OCI-LY7 (cell line): ENCODE results near the gene MRPS6. TPM values are rescaled to one million over a fixed set of nuclear protein-coding genes. Genes with fewer than 3 reads are reported as not detected.

Source experiments
- BruUV-seq: library from RNA; stranded (reverse); fragments of 400-500 nt; replicated peaks from 2 replicates; lab custom pipeline; 2021; lab: Mats Ljungman, UMichigan
- CTCF ChIA-PET: fragments of 300-600 bp; sonication (Branson Sonifier 250); formaldehyde crosslinking; loops from one replicate; lab custom pipeline; 2022; ENCODE audit warnings: antibody characterized with exemption; ENCODE audit not compliant: unreplicated experiment; lab: Charles Lee
- POLR2A ChIA-PET: fragments of 300-600 bp; sonication (Branson Sonifier 250); formaldehyde crosslinking; loops from one replicate; lab custom pipeline; 2022; ENCODE audit warnings: antibody characterized with exemption; lab: Charles Lee
- DNase-seq: peaks from one replicate; pipeline ENCODE4 v3.0.0-alpha.2; 2015; ENCODE audit warnings: low spot score
- H2AFZ ChIP-seq: fragments of 200-600 bp; sonication (generic), shearing (Covaris generic); 2 replicates; pipeline ENCODE4 v1.6.1; 2014; ENCODE audit warnings: mild to moderate bottlenecking, antibody characterized with exemption, low read length, moderate library complexity
- H3K27ac ChIP-seq: fragments of 200-600 bp; sonication (generic); 2 replicates; pipeline ENCODE4 v1.5.1; 2014; ENCODE audit warnings: mixed run types, low read depth, mild to moderate bottlenecking, moderate library complexity, low read length, inconsistent platforms; ENCODE audit not compliant: poor library complexity, severe bottlenecking
- H3K36me3 ChIP-seq: fragments of 200-600 bp; sonication (generic); 2 replicates; pipeline ENCODE4 v1.6.1; 2014; ENCODE audit warnings: mild to moderate bottlenecking, antibody characterized with exemption, low read length, moderate library complexity, mixed read lengths; ENCODE audit not compliant: insufficient read depth
- H3K4me1 ChIP-seq: fragments of 200-600 bp; sonication (generic); 2 replicates; pipeline ENCODE4 v1.5.1; 2014; ENCODE audit warnings: mild to moderate bottlenecking, low read length; ENCODE audit not compliant: insufficient read depth, poor library complexity, severe bottlenecking
- H3K4me2 ChIP-seq: fragments of 200-600 bp; sonication (generic); 2 replicates; pipeline ENCODE4 v1.6.1; 2014; ENCODE audit warnings: mild to moderate bottlenecking, low read length
- H3K4me3 ChIP-seq: fragments of 200-600 bp; sonication (generic); 2 replicates; pipeline ENCODE4 v1.5.1; 2014; ENCODE audit warnings: mild to moderate bottlenecking, low read depth, low read length; ENCODE audit not compliant: poor library complexity, severe bottlenecking
- H3K79me2 ChIP-seq: fragments of 200-600 bp; sonication (generic); 2 replicates; pipeline ENCODE4 v1.6.1; 2016; ENCODE audit warnings: low read depth, mild to moderate bottlenecking, low read length, moderate library complexity, mixed read lengths; ENCODE audit not compliant: insufficient read depth
- H3K9me2 ChIP-seq: fragments of 200-600 bp; sonication (generic); 2 replicates; pipeline ENCODE4 v1.6.1; 2016; ENCODE audit warnings: mild to moderate bottlenecking, low read length, mixed read lengths; ENCODE audit not compliant: insufficient read depth
- H3K9me3 ChIP-seq: fragments of 200-600 bp; sonication (generic); 2 replicates; pipeline ENCODE4 v1.6.1; 2014; ENCODE audit warnings: mild to moderate bottlenecking, mixed run types, low read length, mixed read lengths
- H4K20me1 ChIP-seq: fragments of 200-600 bp; sonication (generic); 2 replicates; pipeline ENCODE4 v1.6.1; 2014; ENCODE audit warnings: mild to moderate bottlenecking, antibody characterized with exemption, low read length, moderate library complexity, mixed read lengths; ENCODE audit not compliant: insufficient read depth
- CTCF ChIP-seq: fragments of 200-600 bp; sonication (generic); conservative IDR thresholded peaks from 2 replicates; pipeline ENCODE4 v1.5.1; 2014; ENCODE audit warnings: mild to moderate bottlenecking, antibody characterized with exemption, low read length, moderate library complexity, mixed read lengths
- EZH2phosphoT487 ChIP-seq: fragments of 200-600 bp; sonication (generic); IDR thresholded peaks from 2 replicates; pipeline ENCODE4 v1.6.1; 2018; ENCODE audit warnings: low read depth, borderline replicate concordance, mild to moderate bottlenecking, mixed run types, antibody characterized with exemption, low read length, moderate library complexity, mixed read lengths
- intact Hi-C: fragments of 100-400 bp; cut with micrococcal nuclease; formaldehyde crosslinking; loops from one replicate; pipeline ENCODE4 v1.10.0; 2022; ENCODE audit not compliant: unreplicated experiment
- total RNA-seq, 2 experiments: library from RNA; depleted of rRNA in 1 of 2; stranded (reverse); fragments of >200 nt in 1 of 2; shearing (Covaris generic) in 1 of 2; gene quantifications; 2 replicates each; pipeline ENCODE4 v1.2.3, GENCODE V29; 2014 to 2022

Gene MRPS6
- total RNA-seq, 2 experiments from 2014 or later = 20.9 to 56.1 TPM

- intact Hi-C loops = no loop called here
- Histone ChIP-seq H3K79me2 (no peaks in the 10 kb centered on the region), H3K9me2 (no peaks in the 10 kb centered on the region), H3K4me1 (no peaks in the 10 kb centered on the region), H3K9me3 (peaks cover 5% of the 10 kb centered on the region; the same call in 1 of the 2 replicates), H2AFZ (no peak overlapping the region), H3K36me3 (no peaks in the 10 kb centered on the region), H3K4me2 (no peak overlapping the region), H3K4me3 (no peak overlapping the region), H4K20me1 (no peaks in the 10 kb centered on the region), H3K27ac (no peak overlapping the region)
- CTCF ChIA-PET = no interaction called here
- POLR2A ChIA-PET = no interaction called here
- TF ChIP-seq EZH2phosphoT487 (no peak), CTCF (no peak)
- BruUV-seq = no TSS peak
- no peak for DNase-seq
Measured at GRCh38 chr21:34177919-34178567, 104.7 kb downstream of the MRPS6 start.

- Histone ChIP-seq H3K4me1 (no peaks in the 10 kb centered on the region), H3K36me3 (no peaks in the 10 kb centered on the region), H4K20me1 (no peaks in the 10 kb centered on the region), H3K9me2 (no peaks in the 10 kb centered on the region), H3K9me3 (no peaks in the 10 kb centered on the region), H3K4me2 (no peak overlapping the region), H2AFZ (no peak overlapping the region), H3K79me2 (no peaks in the 10 kb centered on the region), H3K27ac (no peak overlapping the region), H3K4me3 (no peak overlapping the region)
- CTCF ChIA-PET = no interaction called here
- intact Hi-C loops = no loop called here
- no peak for DNase-seq
- BruUV-seq = no TSS peak
- TF ChIP-seq CTCF (no peak), EZH2phosphoT487 (no peak)
- POLR2A ChIA-PET = interaction anchor here (0.8 to 1.5 kb wide), 2 partner anchors 38 to 93 kb away, joined by 3 to 4 read pairs; no protein-coding TSS in a partner anchor
Measured at GRCh38 chr21:34179204-34179935, 106.0 kb downstream of the MRPS6 start.

DNA sequence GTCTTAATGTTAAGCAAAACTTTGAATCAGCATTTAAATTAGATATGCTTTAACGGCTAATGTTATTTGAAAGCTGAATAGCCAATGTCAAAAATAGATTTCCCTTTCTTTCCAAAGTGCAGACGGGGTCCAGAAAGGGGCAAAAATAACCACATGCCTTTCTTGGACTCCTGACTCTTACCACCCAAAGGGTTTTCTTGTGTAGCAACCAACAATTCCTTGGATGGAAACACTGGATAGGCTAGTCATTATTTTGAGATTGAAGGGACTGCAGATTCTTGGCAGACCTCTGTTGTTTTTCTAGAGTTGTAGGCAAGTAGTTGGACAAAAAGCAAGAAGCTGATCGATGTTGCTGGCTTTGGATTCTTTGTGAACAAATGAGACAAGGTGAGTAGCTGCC, 107.0 kb downstream of the MRPS6 start:
- Histone ChIP-seq H3K9me2 (no peaks in the 10 kb centered on the region), H3K79me2 (no peaks in the 10 kb centered on the region), H3K4me3 (no peak overlapping the region), H3K9me3 (no peaks in the 10 kb centered on the region), H4K20me1 (no peaks in the 10 kb centered on the region), H3K27ac (no peak overlapping the region), H3K36me3 (no peaks in the 10 kb centered on the region), H3K4me2 (no peak overlapping the region), H2AFZ (no peak overlapping the region), H3K4me1 (no peaks in the 10 kb centered on the region)
- intact Hi-C loops = no loop called here
- ChIA-PET POLR2A (interaction anchor here (0.5 to 0.6 kb wide), 2 partner anchors 712 to 1105 kb away, joined by 4 read pairs; no protein-coding TSS in a partner anchor), CTCF (no interaction called here)
- TF ChIP-seq EZH2phosphoT487 (no peak), CTCF (no peak)
- BruUV-seq = no TSS peak
- DNase-seq = no peak
